Measurements from ENCODE around the gene FZD10. TPM values are rescaled to one million over a fixed set of nuclear protein-coding genes. Genes with fewer than 3 reads are reported as not detected.
A peak's percentile ranks its signal among the peaks of the same experiment; 100 is the strongest.

FZD10 gene
- total and polyA plus RNA-seq, 2 of the 8 experiments (the other 6 are each of a cell fraction or from before 2014, with no cell fraction given), result 0.11 to 0.60 TPM

DNA sequence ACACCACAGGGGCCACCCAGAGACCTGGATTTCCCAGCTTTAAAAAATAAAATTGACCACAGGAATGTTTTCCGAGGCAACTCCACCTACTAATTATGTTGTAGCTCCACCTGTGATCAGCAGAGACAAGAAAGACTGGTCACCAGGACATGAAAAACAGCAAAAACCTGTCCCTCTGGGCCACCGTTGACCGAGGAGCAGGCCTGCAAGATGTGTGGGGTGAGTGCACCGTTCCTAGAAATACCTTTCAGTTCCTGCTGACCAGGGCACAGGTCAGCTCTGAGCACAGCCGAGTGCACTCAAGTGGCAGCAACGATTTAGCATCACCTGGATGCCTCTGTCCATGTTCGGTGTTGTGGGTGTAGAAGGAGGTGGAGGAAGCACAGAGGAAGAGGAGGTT, 16.9 kb downstream of the FZD10 start:
- Histone ChIP-seq H2BK15ac (ENCODE audit: low read length) (no peak overlapping the region), H3K4me3 (ENCODE audit: extremely low read depth in 1 of 4, insufficient read depth in 2 of 4, low read depth in 3 of 4, low read length in 4 of 4) (no peak overlapping the region), H2BK120ac (replicated peaks; ENCODE audit: low read depth, low read length) (no peak overlapping the region), H3K56ac (replicated peaks; ENCODE audit: insufficient read length, low read depth, low read length) (no peak overlapping the region), H3K9me3 (ENCODE audit: insufficient read depth in 2 of 2, low read depth in 1 of 2, low read length in 1 of 2) (no peaks in the 10 kb centered on the region), H2BK20ac (ENCODE audit: low read length) (no peak overlapping the region), H3K18ac (ENCODE audit: extremely low read depth, low read length) (no peak overlapping the region), H3K79me1 (ENCODE audit: low read depth, low read length) (no peaks in the 10 kb centered on the region), H3K4ac (replicated peaks; ENCODE audit: insufficient read length, low read depth, low read length) (no peak overlapping the region), H2AK5ac (ENCODE audit: low read depth, low read length) (no peak overlapping the region), H4K8ac (ENCODE audit: extremely low read depth, insufficient read depth, low read length) (no peak overlapping the region), H3K36me3 (ENCODE audit: control insufficient read depth in 2 of 4, insufficient read depth in 4 of 4, low read length in 3 of 4) (no peaks in the 10 kb centered on the region; a peak in 1 of 8 replicates), H4K91ac (replicated peaks; ENCODE audit: insufficient read length, low read length) (peak overlapping the region; percentile 12), H3K23me2 (ENCODE audit: low read depth, low read length) (no peaks in the 10 kb centered on the region), H2AFZ (ENCODE audit: low read length) (no peak overlapping the region), H4K20me1 (replicated peaks in 1 of 2; ENCODE audit: control insufficient read depth in 1 of 2, insufficient read depth in 2 of 2, low read length in 2 of 2) (no peaks in the 10 kb centered on the region), H3K27ac (ENCODE audit: low read depth, low read length) (no peak overlapping the region), H2BK5ac (ENCODE audit: low read depth, low read length) (no peak overlapping the region), H3K4me1 (replicated peaks in 1 of 4; ENCODE audit: control insufficient read depth in 3 of 4, insufficient read depth in 4 of 4, low read length in 3 of 4) (peaks cover 0 to 6% (median 4%) of the 10 kb centered on the region in 4 experiments; a peak in 5 of 7 replicates), H3K4me2 (ENCODE audit: insufficient read depth in 1 of 2, low read depth in 2 of 2, low read length in 2 of 2) (no peak overlapping the region), H2BK12ac (ENCODE audit: low read depth, low read length) (no peak overlapping the region), H3K27me3 (replicated peaks in 1 of 4; ENCODE audit: control insufficient read depth in 3 of 4, extremely low read depth in 1 of 4, insufficient read depth in 3 of 4, low read length in 3 of 4) (peaks cover 0 to 3% (median 1%) of the 10 kb centered on the region in 4 experiments; a peak in 4 of 7 replicates), H3K79me2 (ENCODE audit: control insufficient read depth in 1 of 2, insufficient read depth in 2 of 2, low read length in 2 of 2) (no peaks in the 10 kb centered on the region), H3K9ac (replicated peaks in 1 of 4; ENCODE audit: extremely low read depth in 1 of 4, low read depth in 3 of 4, low read length in 3 of 4) (no peak overlapping the region), H4K5ac (ENCODE audit: insufficient read length, low read depth, low read length) (no peak overlapping the region), H3K14ac (ENCODE audit: insufficient read length) (no peak overlapping the region), H3K23ac (ENCODE audit: insufficient read length) (no peak overlapping the region)
- ChIA-PET POLR2A (ENCODE audit: partially characterized antibody) (no interaction called here), CTCF (ENCODE audit: partially characterized antibody) (no interaction called here)
- no peak for DNase-seq (ENCODE audit: low read depth in 1 of 2, low spot score in 2 of 2)
- 98% methylated on average over 7 of the region's 7 CpGs; no CpG with 5 or more reads in 1 of the 2 experiments for WGBS, 2 experiments (ENCODE audit: extremely low coverage in 1 of 2, insufficient coverage in 1 of 2, insufficient read length in 1 of 2, insufficient replicate concordance in 2 of 2, low coverage in 1 of 2, low lambda C conversion rate in 2 of 2, missing lambda C conversion rate in 1 of 2)
- no peak for FAIRE-seq
- TF ChIP-seq KDM1A (IDR thresholded peaks at IDR 0.05; ENCODE audit: borderline replicate concordance, low read length) (no peak), KDM4A (IDR thresholded peaks at IDR 0.05; ENCODE audit: low read depth, low read length, severe bottlenecking) (no peak), JUND (IDR thresholded peaks at IDR 0.05; ENCODE audit: low read length) (no peak), CTCF (IDR thresholded peaks at IDR 0.05; ENCODE audit: control extremely low read depth in 1 of 3, insufficient read depth in 1 of 3, low read depth in 1 of 3, low read length in 3 of 3) (no peak), BRCA1 (IDR thresholded peaks at IDR 0.05; ENCODE audit: low read depth, low read length) (no peak), RBBP5 (IDR thresholded peaks at IDR 0.05; ENCODE audit: borderline replicate concordance, low read depth, low read length) (no peak), EP300 (IDR thresholded peaks at IDR 0.05; ENCODE audit: borderline replicate concordance in 1 of 2, low read depth in 2 of 2, low read length in 2 of 2) (no peak), RFX5 (IDR thresholded peaks at IDR 0.05; ENCODE audit: borderline replicate concordance, low read depth, low read length) (no peak), TCF12 (IDR thresholded peaks at IDR 0.05; ENCODE audit: low read depth, low read length) (no peak)
- TF ChIP-seq, protein P1, sequence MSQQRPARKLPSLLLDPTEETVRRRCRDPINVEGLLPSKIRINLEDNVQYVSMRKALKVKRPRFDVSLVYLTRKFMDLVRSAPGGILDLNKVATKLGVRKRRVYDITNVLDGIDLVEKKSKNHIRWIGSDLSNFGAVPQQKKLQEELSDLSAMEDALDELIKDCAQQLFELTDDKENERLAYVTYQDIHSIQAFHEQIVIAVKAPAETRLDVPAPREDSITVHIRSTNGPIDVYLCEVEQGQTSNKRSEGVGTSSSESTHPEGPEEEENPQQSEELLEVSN (IDR thresholded peaks at IDR 0.05), result no peak
